NB4 (cell line): Measurements from ENCODE around the gene PITPNC1.

Experiments
- DNase-seq: peaks from one replicate; pipeline ENCODE4 v3.0.0; 2010; ENCODE audit warnings: low read depth
- H3K4me3 ChIP-seq: one replicate; pipeline ENCODE4 v1.5.1; 2011; ENCODE audit warnings: mild to moderate bottlenecking, low read depth, low read length, moderate library complexity
- CTCF ChIP-seq: IDR thresholded peaks from one replicate; pipeline ENCODE4 v1.5.1; 2012; ENCODE audit warnings: low read depth, low read length
- MAX ChIP-seq: IDR thresholded peaks from 2 replicates; pipeline ENCODE4 v1.6.1; 2011; ENCODE audit warnings: low read depth, low read length
- MYC ChIP-seq: IDR thresholded peaks from 2 replicates; pipeline ENCODE4 v1.6.1; 2011; ENCODE audit warnings: low read depth, low read length
- POLR2A ChIP-seq: IDR thresholded peaks from 2 replicates; pipeline ENCODE4 v1.6.1; 2011; ENCODE audit warnings: mild to moderate bottlenecking; ENCODE audit not compliant: insufficient read length; ENCODE audit errors: extremely low read depth

The PITPNC1 gene

GRCh38 chr17:67366193-67367157 lies 10.6 kb upstream of the PITPNC1 start, which contains the start of gene PSMD12:
Gene PSMD12 (minus strand): TSS chr17:67366577. CDS start chr17:67366519, 58 bp downstream.
- peak; percentile 93 for DNase-seq
- H3K4me3 ChIP-seq, result peak within 1 kb of the TSS; percentile 99
- TF ChIP-seq CTCF (no peak), MYC (peak; percentile 68), POLR2A (peak; percentile 92), MAX (peak; percentile 83)

DNA sequence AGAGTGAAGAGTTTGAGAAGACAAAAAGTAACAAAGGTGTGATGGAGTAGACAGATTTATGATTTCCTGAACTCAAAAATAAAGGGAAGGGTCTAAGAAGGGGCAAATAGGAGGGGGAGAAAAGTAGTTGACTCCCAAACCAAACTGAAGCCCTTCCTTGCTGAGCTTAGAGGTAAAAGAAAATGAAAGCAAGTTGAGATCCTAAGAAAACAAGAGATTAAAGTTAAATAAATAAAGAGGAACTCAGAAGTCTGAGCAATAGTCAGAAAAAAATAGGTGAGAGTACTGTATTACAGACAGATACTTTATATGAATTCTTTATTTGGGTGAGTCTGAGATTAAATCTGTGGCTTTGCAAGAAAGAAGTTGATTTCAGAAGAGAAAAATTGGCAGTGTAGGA lies 7.4 kb upstream of the PITPNC1 start:
- no peak for DNase-seq
- H3K4me3 ChIP-seq, result no peak overlapping the region
- TF ChIP-seq CTCF, result no peak
- no peak for TF ChIP-seq MAX
- TF ChIP-seq MYC, result no peak
- TF ChIP-seq POLR2A, result no peak

DNA sequence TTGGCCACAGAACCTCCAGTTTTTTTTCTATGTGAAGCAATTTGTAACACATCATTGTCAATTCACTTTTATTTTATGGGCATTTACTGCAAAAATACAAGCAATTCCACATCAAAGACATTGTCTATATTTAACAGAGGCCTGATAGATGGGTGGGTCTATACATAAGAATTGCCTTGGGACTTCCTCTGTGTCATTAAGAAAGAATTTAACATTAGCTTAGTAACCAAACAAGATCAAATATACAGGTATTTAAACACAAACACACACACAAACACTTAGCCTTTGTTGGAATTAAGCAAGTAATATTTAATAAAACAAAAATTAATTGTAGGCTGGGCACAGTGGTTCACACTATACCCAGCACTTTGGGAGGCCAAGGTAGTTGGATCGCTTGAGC lies 4.3 kb upstream of the PITPNC1 start:
- TF ChIP-seq CTCF (no peak), MAX (no peak), MYC (no peak), POLR2A (no peak)
- H3K4me3 ChIP-seq, result no peak overlapping the region
- DNase-seq, result no peak

- DNase-seq, result peak; percentile 91
- TF ChIP-seq MYC (no peak), POLR2A (no peak), CTCF (peak; percentile 71), MAX (peak; percentile 26; the same call in 1 of the 2 replicates)
- H3K4me3 ChIP-seq, result no peak overlapping the region
Observed at GRCh38 chr17:67374329-67375053, 2.6 kb upstream of the PITPNC1 start.

GRCh38 chr17:67375054-67375427 lies 2.0 kb upstream of the PITPNC1 start:
- no peak for TF ChIP-seq MYC
- no peak for TF ChIP-seq POLR2A
- TF ChIP-seq CTCF, result no peak
- TF ChIP-seq MAX, result no peak
- no peak overlapping the region for H3K4me3 ChIP-seq
- DNase-seq, result no peak
